Panc1 (cell line): Measurements from ENCODE around the gene MIPOL1. TPM values are rescaled to one million over a fixed set of nuclear protein-coding genes. Genes with fewer than 3 reads are reported as not detected.

ENCODE experiments used
- ATAC-seq: fragments of 200-7000 bp; cut with Tn5 transposase; 2 replicates; pipeline ENCODE4 v1.9.1; 2020; ENCODE audit warnings: mild to moderate bottlenecking, moderate library complexity
- BruUV-seq: library from RNA; stranded (reverse); fragments of 400-500 nt; replicated peaks from 2 replicates; lab custom pipeline; 2021; lab: Mats Ljungman, UMichigan
- CTCF ChIA-PET: fragments of 300-600 bp; sonication (Branson Sonifier 250); formaldehyde crosslinking; loops from one replicate; lab custom pipeline; 2022; ENCODE audit warnings: antibody characterized with exemption; lab: Charles Lee
- POLR2A ChIA-PET: fragments of 300-600 bp; sonication (Branson Sonifier 250); formaldehyde crosslinking; loops from one replicate; lab custom pipeline; 2022; ENCODE audit warnings: antibody characterized with exemption; lab: Charles Lee
- DNase-seq: peaks from one replicate; pipeline ENCODE4 v3.0.0-alpha.2; 2010; ENCODE audit warnings: low read depth, low spot score
- H3K27ac ChIP-seq: 2 replicates; pipeline ENCODE4 v1.5.1; 2011; ENCODE audit warnings: mild to moderate bottlenecking, low read length, inconsistent platforms
- H3K27me3 ChIP-seq: fragments of 200-500 bp; sonication (Bioruptor generic); 2 replicates; pipeline ENCODE4 v1.6.0; 2014; ENCODE audit warnings: low read length, inconsistent platforms; ENCODE audit not compliant: control insufficient read depth, insufficient read depth
- H3K36me3 ChIP-seq: fragments of 200-500 bp; sonication (Bioruptor generic); 2 replicates; pipeline ENCODE4 v1.5.1; 2014; ENCODE audit warnings: inconsistent platforms, mild to moderate bottlenecking, low read length, moderate library complexity; ENCODE audit not compliant: control insufficient read depth, insufficient read depth
- H3K4me1 ChIP-seq: 2 replicates; pipeline ENCODE4 v1.5.1; 2011; ENCODE audit warnings: inconsistent platforms, mild to moderate bottlenecking, low read length, moderate library complexity; ENCODE audit not compliant: control insufficient read depth, insufficient read depth
- H3K4me3 ChIP-seq, 2 experiments: 2 replicates each; pipeline ENCODE4 v1.5.1; 2011 to 2012; ENCODE audit warnings: low read depth in 2 of 2, low read length in 2 of 2, mild to moderate bottlenecking in 2 of 2, inconsistent platforms in 1 of 2, moderate library complexity in 1 of 2
- H3K9me3 ChIP-seq: fragments of 200-500 bp; sonication (Bioruptor generic); 2 replicates; pipeline ENCODE4 v1.5.1; 2014; ENCODE audit warnings: low read depth, mild to moderate bottlenecking, inconsistent platforms, low read length, moderate library complexity; ENCODE audit not compliant: control insufficient read depth, insufficient read depth
- CTCF ChIP-seq: fragments of 450-650 bp; IDR thresholded peaks from 2 replicates; pipeline ENCODE4 v1.5.1; 2017; ENCODE audit warnings: mild to moderate bottlenecking
- POLR2AphosphoS5 ChIP-seq: IDR thresholded peaks from 2 replicates; pipeline ENCODE4 v1.6.1; 2012; ENCODE audit warnings: mild to moderate bottlenecking, low read depth, low read length, moderate library complexity
- REST ChIP-seq, 2 experiments: IDR thresholded peaks; 2 replicates each; pipeline ENCODE4 v1.6.1; 2011 to 2012; ENCODE audit warnings: low read depth in 2 of 2, control low read depth in 1 of 2, low read length in 1 of 2, mild to moderate bottlenecking in 1 of 2, moderate library complexity in 1 of 2; ENCODE audit not compliant: insufficient read depth in 1 of 2
- SIN3A ChIP-seq: IDR thresholded peaks from 2 replicates; pipeline ENCODE4 v1.6.1; 2012; ENCODE audit warnings: low read depth, mild to moderate bottlenecking, low read length, moderate library complexity, borderline replicate concordance; ENCODE audit not compliant: insufficient read depth
- TCF7L2 ChIP-seq: IDR thresholded peaks from 2 replicates; pipeline ENCODE4 v1.6.1; 2011; ENCODE audit warnings: mild to moderate bottlenecking, low read depth, low read length, inconsistent platforms
- in situ Hi-C: cut with HindIII; loops from 2 replicates; pipeline ENCODE4 v1.10.0; 2016; ENCODE audit warnings: low sequenced_read_pairs, low pct_unique_long_range_greater_than_20kb
- intact Hi-C: fragments of 100-400 bp; cut with micrococcal nuclease; formaldehyde crosslinking; loops from one replicate; pipeline ENCODE4 v1.10.0; 2022; ENCODE audit not compliant: unreplicated experiment
- total RNA-seq: library from RNA; stranded (reverse); gene quantifications from one replicate; pipeline ENCODE4 v1.2.1, GENCODE V29; 2021; ENCODE audit not compliant: unreplicated experiment

The MIPOL1 gene
- total RNA-seq, 1 experiment from 2014 or later: 12.8 TPM

- POLR2A ChIA-PET: no interaction called here
- Histone ChIP-seq H3K4me3 (no peak overlapping the region), H3K27me3 (no peaks in the 10 kb centered on the region), H3K4me1 (no peaks in the 10 kb centered on the region), H3K27ac (no peak overlapping the region), H3K9me3 (no peaks in the 10 kb centered on the region), H3K36me3 (no peaks in the 10 kb centered on the region)
- DNase-seq (no peak), ATAC-seq (no peak)
- in situ Hi-C loops (no loop called here), intact Hi-C loops (no loop called here)
- BruUV-seq: no TSS peak
- no peak for TF ChIP-seq CTCF
- TF ChIP-seq POLR2AphosphoS5: no peak
- no peak for TF ChIP-seq TCF7L2
- CTCF ChIA-PET: no interaction called here
Measured at GRCh38 chr14:37274652-37275051, 76.9 kb downstream of the MIPOL1 start.

GRCh38 chr14:37275963-37276362 lies 78.2 kb downstream of the MIPOL1 start:
- no TSS peak for BruUV-seq
- Histone ChIP-seq H3K9me3 (no peaks in the 10 kb centered on the region), H3K4me3 (no peak overlapping the region), H3K27ac (no peak overlapping the region), H3K27me3 (no peaks in the 10 kb centered on the region), H3K36me3 (no peaks in the 10 kb centered on the region), H3K4me1 (no peaks in the 10 kb centered on the region)
- in situ Hi-C loops: no loop called here
- intact Hi-C loops: no loop called here
- TF ChIP-seq CTCF (no peak), REST (IDR thresholded peaks at IDR 0.05; ENCODE audit: insufficient read depth in 1 of 2, low read depth in 2 of 2, low read length in 1 of 2) (no peak), TCF7L2 (no peak), POLR2AphosphoS5 (no peak), SIN3A (no peak)
- DNase-seq (no peak), ATAC-seq (no peak)
- ChIA-PET CTCF (no interaction called here), POLR2A (no interaction called here)
